ENCODE measurements around the gene CDC6.
"Not testable (repeated sequence)": the region's sequence is repeated elsewhere in the genome, so short reads cannot be mapped to it uniquely, and the experiment has no call there.

The CDC6 gene

DNA sequence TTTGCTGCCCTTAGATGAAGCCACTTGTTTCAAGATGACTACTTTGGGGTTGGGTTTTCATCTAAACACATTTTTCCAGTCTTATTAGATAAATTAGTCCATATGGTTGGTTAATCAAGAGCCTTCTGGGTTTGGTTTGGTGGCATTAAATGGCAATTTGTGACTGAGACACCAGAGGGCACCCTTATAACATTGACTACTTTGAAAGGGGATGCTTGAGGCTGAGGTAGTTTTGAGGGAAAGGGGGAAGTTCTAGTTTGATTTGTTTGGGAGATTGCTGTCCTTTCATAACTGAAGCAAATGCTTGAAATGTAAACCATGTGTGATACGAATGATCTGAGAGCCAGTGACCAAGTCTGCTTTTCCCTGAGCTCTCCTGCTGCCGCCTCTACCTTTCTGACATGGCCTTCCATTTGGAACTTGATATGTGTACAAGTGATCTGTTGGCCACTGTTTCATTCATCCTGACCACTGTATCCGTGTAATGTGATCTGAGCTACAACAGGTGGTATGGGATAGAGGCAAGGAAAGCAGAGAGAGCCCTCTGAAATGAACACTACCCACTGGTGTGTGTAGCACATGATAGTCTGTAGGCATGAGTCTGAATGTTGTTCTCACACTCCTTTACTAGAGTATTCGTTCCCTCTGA is 15.5 kb downstream of the CDC6 start:
- Histone ChIP-seq H4K20me1 (ENCODE audit: insufficient read depth, low read length, poor library complexity, severe bottlenecking) (no peaks in the 10 kb centered on the region), H3K36me3 (ENCODE audit: insufficient read depth, low read length) (peaks cover 42% of the 10 kb centered on the region; the same call in 1 of the 2 replicates), H3K9ac (ENCODE audit: low read depth, low read length, poor library complexity, severe bottlenecking) (no peak overlapping the region), H3K4me2 (ENCODE audit: low read depth, low read length, poor library complexity, severe bottlenecking) (peak overlapping the region; percentile 0), H3K27me3 (ENCODE audit: insufficient read depth, low read length, poor library complexity, severe bottlenecking) (no peaks in the 10 kb centered on the region), H3F3A (ENCODE audit: low read depth) (peaks cover 8% of the 10 kb centered on the region), H2AFZ (ENCODE audit: low read length) (no peak overlapping the region), H3K4me1 (ENCODE audit: insufficient read depth, low read length, poor library complexity, severe bottlenecking) (peaks cover 36% of the 10 kb centered on the region), H3K9me3 (ENCODE audit: insufficient read depth, low read depth, low read length) (no peaks in the 10 kb centered on the region), H3K9me2 (replicated peaks; ENCODE audit: low read depth, low read length) (no peaks in the 10 kb centered on the region), H3K4me3 (ENCODE audit: low read length, poor library complexity, severe bottlenecking) (no peak overlapping the region), H3K79me2 (ENCODE audit: insufficient read depth, low read length) (peaks cover 13% of the 10 kb centered on the region; the same call in 1 of the 2 replicates)
- TF ChIP-seq EZH2phosphoT487 (IDR thresholded peaks at IDR 0.05; ENCODE audit: borderline replicate concordance), result no peak
- TF ChIP-seq CTCF (conservative IDR thresholded peaks at IDR 0.05; ENCODE audit: low read length), result peak; percentile 92

GRCh38 chr17:40303708-40304551 is 16.3 kb downstream of the CDC6 start:
- Histone ChIP-seq H4K20me1 (ENCODE audit: insufficient read depth, low read length, poor library complexity, severe bottlenecking) (no peaks in the 10 kb centered on the region), H3K9me3 (ENCODE audit: insufficient read depth, low read depth, low read length) (no peaks in the 10 kb centered on the region), H3K4me1 (ENCODE audit: insufficient read depth, low read length, poor library complexity, severe bottlenecking) (peaks cover 44% of the 10 kb centered on the region), H3K36me3 (ENCODE audit: insufficient read depth, low read length) (peaks cover 35% of the 10 kb centered on the region; the same call in 1 of the 2 replicates), H3K4me2 (ENCODE audit: low read depth, low read length, poor library complexity, severe bottlenecking) (peak overlapping the region; percentile 0), H3K4me3 (ENCODE audit: low read length, poor library complexity, severe bottlenecking) (no peak overlapping the region), H2AFZ (ENCODE audit: low read length) (no peak overlapping the region), H3K9me2 (replicated peaks; ENCODE audit: low read depth, low read length) (no peaks in the 10 kb centered on the region), H3F3A (ENCODE audit: low read depth) (peaks cover 8% of the 10 kb centered on the region), H3K79me2 (ENCODE audit: insufficient read depth, low read length) (peaks cover 13% of the 10 kb centered on the region; the same call in 1 of the 2 replicates), H3K27me3 (ENCODE audit: insufficient read depth, low read length, poor library complexity, severe bottlenecking) (no peaks in the 10 kb centered on the region), H3K9ac (ENCODE audit: low read depth, low read length, poor library complexity, severe bottlenecking) (peak overlapping the region; percentile 2)
- TF ChIP-seq EZH2phosphoT487 (IDR thresholded peaks at IDR 0.05; ENCODE audit: borderline replicate concordance) (no peak), CTCF (conservative IDR thresholded peaks at IDR 0.05; ENCODE audit: low read length) (no peak)

GRCh38 chr17:40304552-40304863 is 16.8 kb downstream of the CDC6 start:
- Histone ChIP-seq H3K4me1 (ENCODE audit: insufficient read depth, low read length, poor library complexity, severe bottlenecking) (peaks cover 50% of the 10 kb centered on the region), H3K9ac (ENCODE audit: low read depth, low read length, poor library complexity, severe bottlenecking) (peak overlapping the region; percentile 2), H3K79me2 (ENCODE audit: insufficient read depth, low read length) (peaks cover 13% of the 10 kb centered on the region; the same call in 1 of the 2 replicates), H3K36me3 (ENCODE audit: insufficient read depth, low read length) (peaks cover 30% of the 10 kb centered on the region; the same call in 1 of the 2 replicates)
- not testable (repeated sequence) for H3K9me3 ChIP-seq (ENCODE audit: insufficient read depth, low read depth, low read length); H3K4me3 ChIP-seq (ENCODE audit: low read length, poor library complexity, severe bottlenecking); H3K4me2 ChIP-seq (ENCODE audit: low read depth, low read length, poor library complexity, severe bottlenecking); H3K9me2 ChIP-seq (replicated peaks; ENCODE audit: low read depth, low read length); H3K27me3 ChIP-seq (ENCODE audit: insufficient read depth, low read length, poor library complexity, severe bottlenecking); H3F3A ChIP-seq (ENCODE audit: low read depth); H2AFZ ChIP-seq (ENCODE audit: low read length); H4K20me1 ChIP-seq (ENCODE audit: insufficient read depth, low read length, poor library complexity, severe bottlenecking)

GRCh38 chr17:40304866-40305265 is 17.2 kb downstream of the CDC6 start:
- H3K9me2 ChIP-seq (replicated peaks; ENCODE audit: low read depth, low read length); H3F3A ChIP-seq (ENCODE audit: low read depth); H3K27me3 ChIP-seq (ENCODE audit: insufficient read depth, low read length, poor library complexity, severe bottlenecking); H4K20me1 ChIP-seq (ENCODE audit: insufficient read depth, low read length, poor library complexity, severe bottlenecking); H3K9ac ChIP-seq (ENCODE audit: low read depth, low read length, poor library complexity, severe bottlenecking); H3K4me2 ChIP-seq (ENCODE audit: low read depth, low read length, poor library complexity, severe bottlenecking); H3K4me3 ChIP-seq (ENCODE audit: low read length, poor library complexity, severe bottlenecking); H3K9me3 ChIP-seq (ENCODE audit: insufficient read depth, low read depth, low read length); H2AFZ ChIP-seq (ENCODE audit: low read length): not testable (repeated sequence)
- peaks cover 13% of the 10 kb centered on the region; the same call in 1 of the 2 replicates for H3K79me2 ChIP-seq (ENCODE audit: insufficient read depth, low read length)
- peaks cover 53% of the 10 kb centered on the region for H3K4me1 ChIP-seq (ENCODE audit: insufficient read depth, low read length, poor library complexity, severe bottlenecking)
- peaks cover 27% of the 10 kb centered on the region; the same call in 1 of the 2 replicates for H3K36me3 ChIP-seq (ENCODE audit: insufficient read depth, low read length)
